ENCODE measurements around the gene DNASE1.

The DNASE1 gene

DNA sequence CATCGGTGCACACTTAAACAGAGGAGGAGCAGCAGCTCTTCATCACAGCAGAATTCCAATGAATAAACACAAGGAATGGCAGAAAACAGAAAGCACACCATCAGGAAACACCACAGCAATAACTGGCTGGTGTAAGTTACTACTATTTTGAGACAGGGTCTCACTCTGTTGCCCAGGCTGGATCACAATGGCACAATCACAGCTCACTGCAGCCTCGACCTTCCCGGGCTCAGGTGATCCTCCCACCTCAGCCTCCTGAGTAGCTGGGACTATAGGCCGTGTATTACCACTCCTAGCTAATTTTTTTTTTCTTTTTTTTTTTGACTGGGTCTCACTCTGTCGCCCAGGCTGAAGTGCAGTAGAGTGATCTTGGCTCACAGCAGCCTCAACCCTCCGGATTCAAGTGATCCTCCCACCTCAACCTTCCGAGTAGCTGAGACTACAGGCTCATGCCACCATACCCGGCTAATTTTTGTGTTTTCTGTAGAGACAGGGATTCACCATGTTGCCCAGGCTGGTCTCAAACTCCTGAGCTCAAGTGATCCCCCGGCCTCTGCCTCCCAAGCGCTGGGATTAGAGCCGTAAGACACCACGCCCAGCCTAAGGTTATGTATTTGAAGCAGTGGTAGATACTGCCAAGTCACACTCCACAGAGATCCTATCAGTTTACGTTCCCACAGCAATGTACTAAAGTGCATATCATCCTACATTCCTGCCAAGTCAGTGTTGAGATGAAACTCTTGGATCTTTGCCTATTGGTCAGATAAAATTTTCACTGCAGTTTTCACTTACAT is 42.1 kb downstream of the DNASE1 start:
- DNase-seq (ENCODE audit: low read depth, low spot score) = no peak

DNA sequence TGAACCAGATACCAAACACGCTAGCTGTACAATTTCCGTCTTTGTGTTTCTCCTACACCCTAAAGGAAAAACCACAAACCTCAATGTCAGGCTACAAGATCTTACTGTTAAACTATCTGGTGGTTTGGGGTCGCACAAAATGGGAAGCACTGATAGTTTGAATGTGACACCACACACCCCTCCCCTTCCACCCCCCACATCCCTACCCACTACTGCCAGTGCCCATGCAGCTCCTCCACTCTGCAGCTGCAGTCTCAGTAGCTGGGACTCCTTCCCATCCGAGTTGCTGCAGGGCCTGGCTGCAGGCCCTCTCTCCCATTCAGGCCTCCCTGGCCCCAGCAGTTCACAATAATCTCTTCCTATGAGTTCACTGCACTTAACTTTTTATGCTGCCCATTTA is 44.5 kb downstream of the DNASE1 start:
- no peak for DNase-seq (ENCODE audit: low read depth, low spot score)

DNA sequence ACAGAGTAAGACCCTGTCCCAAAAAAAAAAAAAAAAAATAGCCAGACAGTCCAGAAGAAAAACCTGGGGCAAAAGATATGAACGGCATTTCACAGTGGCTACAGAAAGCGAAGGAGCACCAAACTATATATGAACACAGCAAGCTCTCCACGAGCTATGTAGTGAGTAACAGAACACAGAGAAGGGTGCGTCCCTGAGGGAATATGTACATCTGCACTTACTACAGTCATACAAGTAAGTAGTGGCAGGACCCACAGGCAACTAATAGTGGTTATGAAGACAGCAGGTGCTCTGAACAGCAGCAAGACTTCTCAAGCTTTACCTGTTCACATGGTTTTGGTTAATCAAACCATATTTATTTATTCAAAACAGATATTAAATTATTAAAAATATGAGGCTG is 47.0 kb downstream of the DNASE1 start:
- no peak for DNase-seq (ENCODE audit: low read depth, low spot score)

DNA sequence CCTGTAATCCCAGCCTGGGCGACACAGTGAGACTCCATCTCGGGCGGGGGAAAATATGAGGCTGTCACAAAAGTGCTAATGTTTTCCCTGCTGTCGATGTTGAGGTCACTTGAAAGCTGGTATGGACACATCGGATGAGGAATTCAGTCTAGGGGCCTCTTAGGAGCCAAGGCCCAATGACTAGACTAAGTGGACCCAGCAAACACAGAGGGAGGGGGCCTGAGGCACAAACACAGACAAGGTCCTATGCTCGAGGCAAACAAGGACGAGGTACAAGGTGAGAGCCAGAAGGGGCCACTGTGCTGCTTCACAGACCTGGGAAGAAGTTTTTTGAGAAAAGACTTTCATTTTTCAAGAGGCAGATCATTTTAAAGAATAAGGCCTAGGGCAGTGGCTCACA is 47.6 kb downstream of the DNASE1 start:
- DNase-seq (ENCODE audit: low read depth, low spot score) = no peak

DNA sequence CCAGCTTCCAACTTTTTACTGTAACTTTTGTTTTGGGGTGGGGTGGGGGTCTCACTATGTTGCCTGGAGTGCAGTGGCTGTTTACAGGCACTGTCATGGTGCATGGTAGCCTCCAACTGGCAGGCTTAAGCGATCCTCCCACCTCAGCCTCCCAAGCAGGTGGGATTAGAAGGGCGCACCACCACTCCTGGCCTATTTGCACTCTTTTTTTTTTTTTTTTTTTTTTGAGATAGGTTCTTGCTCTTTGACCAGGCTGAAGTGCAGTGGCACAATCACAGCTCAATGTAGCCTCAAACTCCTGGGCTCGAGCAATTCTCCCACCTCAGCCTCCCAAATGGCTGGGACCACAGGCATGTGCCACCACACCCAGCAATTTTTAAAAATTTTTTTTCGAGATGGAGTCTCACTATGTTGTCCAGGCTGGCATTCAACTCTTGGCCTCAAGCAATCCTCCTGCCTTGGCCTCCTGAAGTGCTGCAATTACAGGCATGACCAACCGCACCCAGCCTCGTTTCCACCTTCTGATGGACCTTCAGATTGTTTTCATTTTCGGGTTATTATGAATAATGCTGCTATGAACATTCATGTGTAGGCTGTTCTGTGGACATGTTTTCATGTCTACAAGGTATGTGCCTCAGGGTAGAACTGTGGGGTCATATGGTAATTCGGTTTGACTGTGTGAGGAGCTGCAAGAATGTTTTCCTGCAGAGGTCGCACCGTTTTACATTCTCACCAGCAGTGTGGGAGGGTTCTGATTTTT is 51.9 kb downstream of the DNASE1 start:
- DNase-seq (ENCODE audit: low read depth, low spot score) = peak; percentile 68
